ENCODE results near the gene TMEM259.

Gene TMEM259

GRCh38 chr19:964761-965694 is 55.9 kb downstream of the TMEM259 start:
- DNase-seq (ENCODE audit: insufficient read length, low spot score) (no peak), FAIRE-seq (no peak)

- DNase-seq (ENCODE audit: insufficient read length, low spot score) (no peak), FAIRE-seq (no peak)
Measured at GRCh38 chr19:964116-964520, 56.8 kb downstream of the TMEM259 start.

- FAIRE-seq (no peak), DNase-seq (ENCODE audit: insufficient read length, low spot score) (no peak)
Measured at GRCh38 chr19:963486-963951, 57.4 kb downstream of the TMEM259 start.

GRCh38 chr19:962683-963400 is 58.1 kb downstream of the TMEM259 start:
- no peak for DNase-seq (ENCODE audit: insufficient read length, low spot score)
- no peak for FAIRE-seq

GRCh38 chr19:961866-962620 is 58.9 kb downstream of the TMEM259 start:
- no peak for FAIRE-seq
- DNase-seq (ENCODE audit: insufficient read length, low spot score) = no peak

GRCh38 chr19:960601-960938 is 60.4 kb downstream of the TMEM259 start:
- no peak for DNase-seq (ENCODE audit: insufficient read length, low spot score)
- FAIRE-seq = no peak

- no peak for FAIRE-seq
- no peak for DNase-seq (ENCODE audit: insufficient read length, low spot score)
Measured at GRCh38 chr19:960020-960419, 60.9 kb downstream of the TMEM259 start.

Measured in HTR-8/SVneo (cell line).